ENCODE measurements around the gene OR56A3. TPM values are rescaled to one million over a fixed set of nuclear protein-coding genes. Genes with fewer than 3 reads are reported as not detected.

The OR56A3 gene
- total and polyA plus RNA-seq, 9 donors: not detected

DNA sequence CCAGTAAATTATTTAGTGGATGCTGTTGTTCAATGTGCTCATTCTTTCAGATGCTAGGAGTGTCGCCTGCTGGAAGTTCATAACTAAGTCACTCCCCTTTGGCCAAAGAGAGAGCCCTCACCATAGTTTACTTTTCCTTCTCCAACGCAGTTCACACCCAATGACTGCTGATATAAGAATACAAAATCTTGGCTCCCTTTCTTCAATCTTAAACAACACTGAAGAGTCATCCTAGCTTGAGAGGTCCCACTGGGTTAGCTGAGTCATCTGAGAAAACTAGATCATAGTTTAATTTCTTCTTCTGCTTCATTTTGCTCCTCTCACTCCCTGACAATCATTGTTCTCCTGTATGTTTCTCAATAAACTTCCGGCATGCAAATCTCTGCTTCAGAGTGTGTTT is 50.1 kb downstream of the OR56A3 start:
- WGBS, 3 donors: 67 to 81% (median 69%) methylated on average over 3 of the region's 3 CpGs

DNA sequence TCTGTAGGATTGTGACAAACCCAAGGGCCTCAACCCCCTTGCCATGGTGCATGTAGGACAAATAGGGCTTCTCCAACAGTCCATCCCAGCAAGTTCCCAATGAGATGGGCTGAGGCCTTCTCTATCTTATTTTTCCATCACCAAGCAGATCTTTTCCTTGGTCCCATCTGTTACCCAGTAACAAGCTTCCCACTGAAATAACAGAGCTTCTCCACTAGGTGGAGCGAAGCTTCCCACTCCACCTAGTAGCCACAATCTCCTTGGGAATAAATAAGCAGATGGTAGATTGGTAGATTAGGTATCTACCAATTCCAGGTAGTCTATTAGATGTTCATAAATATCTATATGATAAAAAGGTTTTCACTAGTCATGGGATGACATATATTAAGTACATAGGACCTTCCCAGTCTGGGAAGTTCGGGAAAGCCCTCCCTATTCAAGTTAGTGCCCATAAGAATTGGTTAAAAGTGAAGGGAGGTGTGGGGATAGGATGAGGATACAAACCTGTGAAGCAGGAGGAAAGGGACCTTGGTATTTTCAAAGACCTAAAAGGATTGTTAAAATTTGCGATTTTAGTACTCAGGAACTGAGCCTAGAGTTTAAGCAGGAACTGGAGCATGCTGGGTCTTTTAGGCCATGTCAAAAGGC is 50.7 kb downstream of the OR56A3 start:
- DNase-seq: no peak
- Histone ChIP-seq H3K27me3 (no peaks in the 10 kb centered on the region), H3K4me1 (ENCODE audit: insufficient read depth) (no peaks in the 10 kb centered on the region), H3K36me3 (no peaks in the 10 kb centered on the region), H3K4me3 (no peak overlapping the region), H3K27ac (no peak overlapping the region), H3K9me3 (no peaks in the 10 kb centered on the region)
- intact Hi-C loops (cut with DNase I): no loop called here
- no peak for TF ChIP-seq POLR2A (IDR thresholded peaks at IDR 0.05)
- WGBS, 3 donors: 46 to 56% (median 47%) methylated on average over 3 of the region's 3 CpGs

More for the DNA sequence above, 50.1 kb downstream of the OR56A3 start:
- Histone ChIP-seq H3K36me3 (no peaks in the 10 kb centered on the region), H3K4me3 (no peak overlapping the region), H3K27me3 (no peaks in the 10 kb centered on the region), H3K27ac (no peak overlapping the region), H3K9me3 (no peaks in the 10 kb centered on the region), H3K4me1 (ENCODE audit: insufficient read depth) (no peaks in the 10 kb centered on the region)
- no peak for TF ChIP-seq EP300 (IDR thresholded peaks at IDR 0.05)
- no peak for TF ChIP-seq POLR2A (IDR thresholded peaks at IDR 0.05)
- TF ChIP-seq, protein P1, sequence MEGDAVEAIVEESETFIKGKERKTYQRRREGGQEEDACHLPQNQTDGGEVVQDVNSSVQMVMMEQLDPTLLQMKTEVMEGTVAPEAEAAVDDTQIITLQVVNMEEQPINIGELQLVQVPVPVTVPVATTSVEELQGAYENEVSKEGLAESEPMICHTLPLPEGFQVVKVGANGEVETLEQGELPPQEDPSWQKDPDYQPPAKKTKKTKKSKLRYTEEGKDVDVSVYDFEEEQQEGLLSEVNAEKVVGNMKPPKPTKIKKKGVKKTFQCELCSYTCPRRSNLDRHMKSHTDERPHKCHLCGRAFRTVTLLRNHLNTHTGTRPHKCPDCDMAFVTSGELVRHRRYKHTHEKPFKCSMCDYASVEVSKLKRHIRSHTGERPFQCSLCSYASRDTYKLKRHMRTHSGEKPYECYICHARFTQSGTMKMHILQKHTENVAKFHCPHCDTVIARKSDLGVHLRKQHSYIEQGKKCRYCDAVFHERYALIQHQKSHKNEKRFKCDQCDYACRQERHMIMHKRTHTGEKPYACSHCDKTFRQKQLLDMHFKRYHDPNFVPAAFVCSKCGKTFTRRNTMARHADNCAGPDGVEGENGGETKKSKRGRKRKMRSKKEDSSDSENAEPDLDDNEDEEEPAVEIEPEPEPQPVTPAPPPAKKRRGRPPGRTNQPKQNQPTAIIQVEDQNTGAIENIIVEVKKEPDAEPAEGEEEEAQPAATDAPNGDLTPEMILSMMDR (IDR thresholded peaks at IDR 0.05): no peak
- no peak for DNase-seq
- intact Hi-C loops (cut with DNase I): no loop called here

DNA sequence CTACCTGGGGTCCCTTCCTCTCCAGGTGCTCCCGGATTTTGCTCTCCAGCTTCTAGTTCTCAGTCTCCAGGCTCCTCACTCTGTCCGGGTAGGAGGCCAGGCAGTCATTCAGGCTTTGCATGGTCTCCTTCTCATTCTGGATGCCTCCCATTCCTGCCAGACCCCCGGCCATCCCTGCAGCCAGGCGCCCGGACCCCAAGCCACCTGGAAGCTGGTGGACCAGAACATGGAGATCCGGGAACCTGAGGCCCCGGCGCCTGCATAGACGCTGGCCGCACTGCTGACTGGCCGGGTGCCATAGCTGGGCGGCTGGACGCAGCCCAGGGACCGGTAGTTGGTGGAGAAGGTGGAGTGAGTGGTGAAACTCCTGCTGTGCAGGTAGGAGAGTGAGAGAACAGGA is 52.7 kb downstream of the OR56A3 start:
- no peak for TF ChIP-seq EP300 (IDR thresholded peaks at IDR 0.05)
- TF ChIP-seq, protein P1 (IDR thresholded peaks at IDR 0.05): no peak
- TF ChIP-seq POLR2A (IDR thresholded peaks at IDR 0.05): no peak
- H3K4me3 ChIP-seq: no peak overlapping the region
- no peaks in the 10 kb centered on the region for H3K27me3 ChIP-seq
- no peak for DNase-seq
- H3K4me1 ChIP-seq (ENCODE audit: insufficient read depth): no peaks in the 10 kb centered on the region
- no peak overlapping the region for H3K27ac ChIP-seq
- intact Hi-C loops (cut with DNase I): no loop called here
- WGBS, 3 donors: 84 to 92% (median 85%) methylated on average over 14 of the region's 14 CpGs
- no peaks in the 10 kb centered on the region for H3K9me3 ChIP-seq
- H3K36me3 ChIP-seq: no peaks in the 10 kb centered on the region

Other genes starting within 250 kb of the OR56A3 start
- under 1 TPM in 6 of 7 donors, not detected in 1; 0.17 to 0.43 (median 0.24) TPM for gene OR56B1, start 205.8 kb upstream of the OR56A3 start, total RNA-seq
- gene OR56B1, start 205.8 kb upstream of the OR56A3 start, polyA plus RNA-seq: not detected
- gene OR52N4, start 188.0 kb upstream of the OR56A3 start, total RNA-seq: under 1 TPM in 4 of 7 donors, not detected in 3; 0.28 to 0.84 (median 0.64) TPM
- under 1 TPM; 0.39 to 0.50 TPM for gene OR52N4, start 188.0 kb upstream of the OR56A3 start, polyA plus RNA-seq
- under 1 TPM in 1 of 7 donors, not detected in 6; 0.11 TPM for gene OR52N5, start 158.9 kb upstream of the OR56A3 start, total RNA-seq
- not detected for gene OR52N5, start 158.9 kb upstream of the OR56A3 start, polyA plus RNA-seq
- under 1 TPM in 1 of 7 donors, not detected in 6; 0.23 TPM for gene OR52N1, start 151.0 kb upstream of the OR56A3 start, total RNA-seq
- gene OR52N1, start 151.0 kb upstream of the OR56A3 start, polyA plus RNA-seq: not detected
- gene OR52N2, start 133.3 kb upstream of the OR56A3 start, total RNA-seq: not detected
- gene OR52N2, start 133.3 kb upstream of the OR56A3 start, polyA plus RNA-seq: not detected
- not detected for gene OR52E6, start 100.4 kb upstream of the OR56A3 start, total RNA-seq
- not detected for gene OR52E6, start 100.4 kb upstream of the OR56A3 start, polyA plus RNA-seq
- not detected for gene OR52E8, start 84.6 kb upstream of the OR56A3 start, total RNA-seq
- gene OR52E8, start 84.6 kb upstream of the OR56A3 start, polyA plus RNA-seq: not detected
- gene OR52E4, start 61.6 kb upstream of the OR56A3 start, total RNA-seq: not detected
- gene OR52E4, start 61.6 kb upstream of the OR56A3 start, polyA plus RNA-seq: not detected
- gene OR52E5, start 49.0 kb upstream of the OR56A3 start, total RNA-seq: not detected
- not detected for gene OR52E5, start 49.0 kb upstream of the OR56A3 start, polyA plus RNA-seq
- gene OR56A5, start 26.2 kb downstream of the OR56A3 start, total RNA-seq: not detected
- gene OR56A5, start 26.2 kb downstream of the OR56A3 start, polyA plus RNA-seq: not detected
- gene OR52L1, start 44.7 kb downstream of the OR56A3 start, total RNA-seq: not detected
- not detected for gene OR52L1, start 44.7 kb downstream of the OR56A3 start, polyA plus RNA-seq
- under 1 TPM in 2 of 7 donors, not detected in 5; 0.07 to 0.10 TPM for gene OR56A4, start 64.7 kb downstream of the OR56A3 start, total RNA-seq
- not detected for gene OR56A4, start 64.7 kb downstream of the OR56A3 start, polyA plus RNA-seq
- gene OR56A1, start 88.5 kb downstream of the OR56A3 start, total RNA-seq: under 1 TPM in 1 of 7 donors, not detected in 6; 0.02 TPM
- not detected for gene OR56A1, start 88.5 kb downstream of the OR56A3 start, polyA plus RNA-seq
- not detected for gene OR56B4, start 165.4 kb downstream of the OR56A3 start, total RNA-seq
- not detected for gene OR56B4, start 165.4 kb downstream of the OR56A3 start, polyA plus RNA-seq
- gene OR52B2, start 228.1 kb downstream of the OR56A3 start, total RNA-seq: not detected
- gene OR52B2, start 228.1 kb downstream of the OR56A3 start, polyA plus RNA-seq: not detected